Anterior cingulate cortex (tissue), 58 donors: ENCODE results near the gene REXO4.
"Not testable (repeated sequence)": the region's sequence is repeated elsewhere in the genome, so short reads cannot be mapped to it uniquely, and the experiment has no call there.

Source experiments
- DNase-seq, 58 donors: peaks; one replicate each; lab custom pipeline; 2025; lab: John Stamatoyannopoulos, UW

REXO4 gene

GRCh38 chr9:133391449-133391848, 26.4 kb downstream of the REXO4 start:
- DNase-seq, result not testable (repeated sequence)

DNA sequence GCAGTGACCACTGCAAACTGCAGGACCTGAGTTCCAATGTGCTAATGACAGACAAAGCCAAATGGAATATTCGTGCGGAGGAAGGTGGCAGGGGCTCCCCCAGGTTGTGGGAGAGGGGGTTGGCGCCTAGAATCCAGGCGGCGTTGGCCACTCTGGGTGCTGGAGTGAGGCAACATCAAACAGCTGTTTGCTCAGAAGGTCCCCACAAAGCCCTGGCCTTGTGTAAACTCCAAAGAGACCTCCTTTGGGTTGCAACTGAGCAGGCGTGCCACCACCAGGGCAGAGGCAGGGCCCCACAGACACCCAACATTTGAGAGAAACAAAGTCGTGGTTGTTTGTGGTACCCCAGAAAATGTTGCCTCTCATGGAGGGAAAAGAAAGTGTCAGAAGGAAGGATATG, 27.1 kb downstream of the REXO4 start:
- DNase-seq, result no peak

DNA sequence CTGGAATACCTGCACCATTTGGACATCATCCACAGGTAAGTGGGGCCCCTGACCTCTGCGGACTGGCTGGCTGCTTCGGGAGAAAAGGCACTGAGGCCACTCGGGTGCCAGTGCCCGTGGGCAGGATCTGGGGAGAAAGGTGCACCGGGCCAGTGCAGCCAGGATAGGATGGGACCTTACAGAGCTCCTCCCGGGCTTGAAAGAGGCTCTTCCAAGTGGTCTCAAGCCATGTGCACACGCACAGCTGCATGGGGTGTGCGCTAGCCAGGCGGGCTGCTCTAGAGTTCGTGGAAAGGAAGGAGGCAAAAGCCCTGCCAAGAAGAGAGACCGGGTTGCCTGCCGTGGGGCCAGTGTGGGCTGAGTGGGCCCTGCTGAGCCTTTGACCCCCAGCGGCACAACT, 28.2 kb downstream of the REXO4 start:
- no peak for DNase-seq

- DNase-seq, result peak in 22 of 58 donors; percentile 7 to 67 (median 34)
Measured at GRCh38 chr9:133389025-133389557, 28.7 kb downstream of the REXO4 start.

GRCh38 chr9:133387680-133388079, 30.1 kb downstream of the REXO4 start:
- DNase-seq, result no peak

GRCh38 chr9:133386338-133386737, 31.5 kb downstream of the REXO4 start:
- DNase-seq, result no peak

DNA sequence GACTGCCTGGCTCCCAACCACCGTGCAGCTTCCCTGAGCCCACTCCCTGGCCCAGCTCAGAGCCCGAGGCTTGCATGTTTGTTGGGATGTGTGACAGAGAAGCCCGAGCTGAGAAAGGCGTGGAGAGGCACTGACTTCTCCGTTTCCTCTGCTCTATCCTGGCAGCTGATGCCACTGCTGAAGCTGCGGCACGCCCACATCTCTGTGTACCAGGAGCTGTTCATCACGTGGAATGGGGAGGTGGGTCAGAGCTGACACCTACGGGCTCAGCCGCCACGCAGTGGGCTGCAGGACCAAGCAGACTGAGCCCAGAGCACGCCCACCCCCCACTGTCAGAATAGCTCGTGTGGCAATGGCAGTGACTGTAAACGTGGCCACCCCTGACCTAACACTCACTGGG, 32.4 kb downstream of the REXO4 start:
- peak in 19 of 58 donors; percentile 7 to 65 (median 31) for DNase-seq

DNA sequence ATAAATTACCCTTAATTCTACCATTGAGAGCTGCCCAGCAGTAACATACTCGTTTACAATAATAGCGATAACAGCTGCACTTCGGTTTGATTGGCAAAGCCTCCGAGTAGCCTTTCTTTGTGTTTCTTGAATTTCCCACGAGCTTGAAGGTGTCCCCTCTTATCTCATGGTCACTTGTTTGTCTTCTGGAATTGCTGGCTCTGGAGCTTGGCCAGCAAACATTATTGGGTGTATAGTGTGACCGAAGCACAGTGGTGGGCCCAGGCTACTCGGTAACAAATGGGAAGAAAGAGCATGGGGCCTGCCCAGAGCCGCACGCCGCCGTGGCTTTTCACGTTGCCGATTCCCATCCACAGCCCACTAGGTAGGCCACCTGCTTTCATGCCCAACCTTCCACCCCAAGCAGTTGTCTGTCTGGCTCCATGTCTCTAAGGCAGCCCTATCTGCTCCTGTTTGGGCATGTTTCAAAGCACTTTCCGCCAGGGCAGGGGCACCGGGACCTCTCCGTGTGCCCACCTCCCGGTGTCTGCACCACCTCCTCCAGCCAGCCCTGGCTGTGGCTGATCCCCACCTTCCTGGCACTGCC, 33.0 kb downstream of the REXO4 start:
- DNase-seq, result no peak

GRCh38 chr9:133383438-133383837, 34.4 kb downstream of the REXO4 start:
- no peak for DNase-seq

- no peak for DNase-seq
Measured at GRCh38 chr9:133382507-133383141, 35.2 kb downstream of the REXO4 start.

GRCh38 chr9:133380734-133381133, 37.1 kb downstream of the REXO4 start:
- DNase-seq, result peak in 12 of 58 donors; percentile 8 to 40 (median 26)

DNA sequence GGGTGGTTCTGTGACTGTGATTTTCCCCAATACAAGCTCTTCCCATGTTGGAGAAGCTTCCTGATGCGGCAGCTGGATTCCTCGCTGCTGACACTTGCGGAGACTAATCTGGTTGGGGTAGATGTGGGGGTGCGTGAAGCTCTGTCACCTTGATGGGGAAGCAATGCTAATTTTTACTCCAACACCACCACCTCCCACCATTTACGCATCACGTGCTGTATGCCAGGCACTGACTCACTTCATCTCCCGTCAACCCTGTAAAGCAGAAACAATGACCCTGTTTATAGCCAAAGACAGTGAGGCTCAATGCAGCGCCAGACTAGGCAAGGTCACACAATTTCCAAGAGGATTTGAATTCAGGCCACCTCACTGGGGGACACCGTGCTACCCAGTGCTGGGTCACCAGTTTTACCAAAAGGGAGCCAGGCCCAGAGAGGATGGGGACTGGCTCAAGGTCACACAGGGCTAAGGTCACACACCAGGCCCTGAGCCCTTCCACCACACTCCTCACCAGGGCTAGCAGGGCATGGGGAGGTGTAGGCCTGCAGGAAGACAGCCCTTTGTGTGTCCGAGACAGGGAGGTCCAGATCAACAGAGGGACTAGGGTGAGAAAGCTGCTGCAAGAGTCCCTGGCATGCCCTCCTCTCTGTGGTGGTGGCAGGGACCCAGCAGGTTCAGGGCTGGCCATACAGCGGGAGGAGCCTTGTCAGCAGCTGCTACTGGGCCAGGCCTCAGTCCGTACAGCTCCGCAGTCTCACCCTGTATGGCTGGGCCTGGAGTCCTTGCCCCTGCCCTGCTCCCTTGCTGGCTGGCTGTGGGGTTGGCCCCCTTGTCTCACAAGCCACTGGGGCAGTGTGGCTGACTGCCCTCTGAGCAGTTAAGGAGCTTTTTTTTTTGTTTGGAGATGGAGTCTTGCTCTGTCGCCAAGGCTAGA, 38.4 kb downstream of the REXO4 start:
- DNase-seq, result peak in 21 of 58 donors; percentile 9 to 65 (median 41)

DNA sequence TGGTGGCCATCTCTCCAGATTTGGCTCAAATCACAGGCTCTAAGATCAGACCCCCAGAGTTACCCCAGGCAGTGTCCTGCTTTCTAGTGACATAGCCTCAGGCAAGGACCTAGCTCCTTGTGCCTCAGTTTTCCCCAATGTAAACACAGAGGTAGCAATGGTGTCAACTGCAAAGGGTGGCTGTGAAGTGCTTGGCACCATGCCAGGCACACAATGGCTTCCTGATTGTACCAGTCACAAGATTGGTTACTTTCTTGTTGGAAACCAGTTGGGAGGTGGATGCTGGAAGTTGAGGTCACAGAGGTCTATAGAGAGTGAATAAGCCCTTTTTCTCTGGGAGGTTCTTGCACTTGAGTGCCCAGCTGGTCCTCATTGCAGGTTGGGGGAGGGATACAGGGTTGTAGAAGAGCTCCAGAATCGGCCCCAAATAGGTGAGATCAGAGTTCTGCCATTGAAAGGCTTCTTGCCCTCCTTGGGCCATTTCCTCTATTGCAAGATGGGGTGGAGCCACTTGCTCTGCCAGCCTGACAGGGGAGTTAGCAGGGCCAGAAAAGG, 39.3 kb downstream of the REXO4 start:
- DNase-seq, result peak in 1 of 58 donors; percentile 39

DNA sequence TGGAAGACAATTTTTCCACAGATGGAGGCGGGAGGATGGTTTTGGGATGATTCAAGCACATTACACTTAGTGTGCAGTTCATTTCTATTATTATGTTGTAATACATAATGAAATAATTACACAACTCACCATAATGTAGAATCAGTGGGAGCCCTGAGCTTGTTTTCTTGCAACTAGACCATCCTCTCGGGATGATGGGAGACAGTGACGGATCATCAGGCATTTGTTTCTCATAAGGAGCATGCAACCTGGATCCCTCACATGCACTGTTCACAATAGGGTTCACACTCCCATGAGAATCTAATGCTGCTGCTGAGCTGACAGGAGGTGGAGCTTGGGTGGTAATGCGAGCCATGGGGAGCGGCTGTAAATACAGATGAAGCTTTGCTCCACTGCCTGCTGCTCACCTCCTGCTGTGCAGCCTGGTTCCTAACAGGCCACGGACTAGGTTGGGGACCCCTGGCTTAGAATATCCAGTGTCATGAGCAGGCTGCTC, 40.0 kb downstream of the REXO4 start:
- DNase-seq, result no peak

GRCh38 chr9:133377280-133377679, 40.5 kb downstream of the REXO4 start:
- not testable (repeated sequence) for DNase-seq

DNA sequence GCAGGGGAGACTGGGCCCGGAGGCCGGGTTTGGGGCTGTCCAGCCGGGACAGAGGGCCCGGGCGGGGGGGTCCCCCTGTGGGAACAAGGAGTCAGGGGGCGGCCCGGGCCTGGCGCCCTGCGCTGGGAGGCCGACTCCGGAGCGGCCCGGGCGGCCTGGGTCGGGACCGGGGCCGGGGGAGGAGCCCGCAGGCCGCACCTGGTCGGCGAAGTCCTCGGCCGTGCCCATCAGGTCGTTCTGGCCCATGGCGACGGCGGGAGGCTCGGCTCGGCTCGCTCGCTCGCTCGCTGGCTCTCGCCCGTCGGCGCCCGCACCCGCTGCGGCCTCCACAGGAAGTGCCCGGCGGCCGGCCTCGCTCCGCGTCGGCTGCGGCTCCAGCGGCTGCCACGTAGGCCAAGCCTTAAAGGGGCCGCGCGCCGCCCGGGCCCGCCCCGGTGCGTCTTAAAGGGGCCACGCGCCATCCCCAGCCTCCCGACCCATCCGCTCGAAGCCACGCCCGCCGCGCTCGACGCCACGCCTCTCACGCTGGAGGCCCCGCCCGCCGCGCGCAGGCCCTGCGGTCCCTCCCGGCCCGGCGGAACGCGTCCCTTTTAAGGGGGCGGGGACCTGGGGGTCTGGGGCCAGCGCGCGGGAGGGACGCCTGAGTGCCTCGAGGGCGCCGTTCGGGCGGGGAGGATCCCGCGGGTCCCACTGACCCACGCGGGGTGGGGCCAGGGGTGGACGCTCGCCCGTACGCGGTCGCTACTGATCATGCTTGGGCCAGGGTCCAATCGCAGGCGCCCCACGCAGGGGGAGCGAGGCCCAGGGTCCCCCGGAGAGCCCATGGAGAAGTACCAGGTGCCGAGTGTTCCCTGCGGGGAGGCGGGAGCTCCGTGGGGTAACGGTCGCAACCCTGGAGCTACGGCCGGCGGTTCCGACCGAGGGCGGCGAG, 41.8 kb downstream of the REXO4 start, which contains the start of the genes STKLD1 and SURF4:
Gene STKLD1, plus strand, starts transcription at position 643 of the 931 bp plus-strand sequence. Its CDS starts 108 bp downstream, at position 751.
Gene SURF4, minus strand, starts transcription at position 337 of the 931 bp plus-strand sequence. Its CDS starts 91 bp downstream, at position 246.
- DNase-seq, result peak; percentile 29 to 97 (median 92)

DNA sequence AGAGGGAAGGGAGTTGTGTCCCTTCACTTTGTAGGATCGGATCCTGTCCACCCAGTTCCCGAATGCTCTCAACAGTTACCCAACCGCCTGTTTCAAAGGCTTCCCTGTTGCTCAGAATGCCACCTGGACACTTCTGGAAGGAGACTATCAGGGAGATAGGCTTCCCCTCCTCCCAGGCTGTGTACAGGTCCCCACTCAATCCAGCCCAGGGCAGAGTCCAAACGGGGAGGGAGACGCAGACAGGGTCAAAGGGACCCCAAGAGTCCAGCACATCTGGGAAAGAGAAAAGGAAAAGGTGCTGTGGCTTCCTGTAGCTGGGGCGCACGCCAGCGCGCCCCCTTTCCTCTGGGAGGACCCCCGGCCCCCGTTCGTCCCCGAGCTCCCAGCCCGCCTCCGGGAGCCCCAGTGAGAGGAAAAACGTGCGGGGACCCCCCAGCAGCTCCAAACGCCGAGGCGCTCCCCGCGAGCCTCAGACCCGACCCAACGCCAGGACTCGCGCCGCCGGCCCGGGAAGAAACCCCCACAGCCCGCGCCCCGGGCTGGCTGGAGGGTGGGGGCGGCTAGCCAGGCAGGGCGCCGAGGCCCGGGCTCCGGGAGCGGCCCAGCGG, 42.6 kb downstream of the REXO4 start:
- DNase-seq, result no peak

DNA sequence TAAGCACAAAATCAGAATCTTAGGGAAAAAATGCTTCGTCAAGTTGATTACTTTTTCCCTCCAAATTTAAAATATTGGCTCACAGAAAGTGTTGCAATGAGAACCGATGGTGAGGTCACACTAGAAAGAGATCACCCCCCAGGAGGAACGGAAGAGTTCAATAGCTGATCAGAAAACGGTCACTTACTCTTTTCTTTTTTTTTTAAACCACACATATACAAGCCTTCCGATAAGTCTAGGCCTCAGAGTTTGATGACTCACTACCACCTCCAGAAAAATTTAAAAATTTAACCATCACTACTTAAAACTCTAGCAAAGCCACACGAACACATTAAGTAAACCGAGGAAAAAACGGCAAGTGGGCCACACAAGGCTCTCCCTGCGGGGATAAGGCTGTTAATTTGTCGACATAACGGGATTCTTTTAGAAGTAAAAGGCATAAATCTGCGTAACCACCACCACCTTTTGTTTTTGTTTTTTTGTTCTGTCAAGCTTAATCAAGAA, 43.1 kb downstream of the REXO4 start:
- no peak for DNase-seq
